Fibroblast of lung (primary cell): ENCODE data around the gene GLYATL2. TPM values are rescaled to one million over a fixed set of nuclear protein-coding genes. Genes with fewer than 3 reads are reported as not detected.
A peak's percentile ranks its signal among the peaks of the same experiment; 100 is the strongest.

Experiments
- DNase-seq, 2 donors: peaks; one replicate each; pipeline versions ENCODE4 v3.0.0 to v3.0.0-alpha.2; 2010; ENCODE audit warnings: low read depth in 2 of 2
- H2AFZ ChIP-seq: 2 replicates; pipeline ENCODE4 v1.5.1; 2012; ENCODE audit warnings: low read length, control low read depth, inconsistent platforms
- H3K27ac ChIP-seq: 2 replicates; pipeline ENCODE4 v1.5.1; 2011; ENCODE audit warnings: low read length, control low read depth; ENCODE audit not compliant: insufficient read depth
- H3K27me3 ChIP-seq: 2 replicates; pipeline ENCODE4 v1.5.1; 2011; ENCODE audit warnings: mild to moderate bottlenecking, low read length; ENCODE audit not compliant: control insufficient read depth, insufficient read depth
- H3K36me3 ChIP-seq: 2 replicates; pipeline ENCODE4 v1.5.1; 2011; ENCODE audit warnings: low read length; ENCODE audit not compliant: control insufficient read depth, insufficient read depth
- H3K4me1 ChIP-seq: 2 replicates; pipeline ENCODE4 v1.5.1; 2011; ENCODE audit warnings: low read length; ENCODE audit not compliant: control insufficient read depth, insufficient read depth; ENCODE audit errors: extremely low read depth
- H3K4me2 ChIP-seq: 2 replicates; pipeline ENCODE4 v1.5.1; 2011; ENCODE audit warnings: low read length, control low read depth; ENCODE audit not compliant: insufficient read depth; ENCODE audit errors: extremely low read depth
- H3K4me3 ChIP-seq, 4 experiments: fragments of 200-600 bp in 1 of 4; sonication (generic) in 1 of 4; replicated peaks in 1 of 4; 2 replicates each; pipeline ENCODE4 v1.5.1; 2011 to 2016; ENCODE audit warnings: low read length in 4 of 4, low read depth in 3 of 4, mild to moderate bottlenecking in 3 of 4, control low read depth in 2 of 4, inconsistent platforms in 1 of 4, mixed read lengths in 1 of 4; ENCODE audit not compliant: insufficient read depth in 1 of 4; ENCODE audit errors: control extremely low read depth in 1 of 4
- H3K79me2 ChIP-seq: 2 replicates; pipeline ENCODE4 v1.5.1; 2012; ENCODE audit warnings: mild to moderate bottlenecking, low read length, inconsistent platforms; ENCODE audit not compliant: control insufficient read depth, insufficient read depth
- H3K9ac ChIP-seq: 2 replicates; pipeline ENCODE4 v1.5.1; 2011; ENCODE audit warnings: mild to moderate bottlenecking, low read length, control low read depth; ENCODE audit not compliant: insufficient read depth
- H3K9me3 ChIP-seq: 2 replicates; pipeline ENCODE4 v1.5.1; 2012; ENCODE audit warnings: low read depth, low read length; ENCODE audit not compliant: control insufficient read depth, insufficient read depth
- H4K20me1 ChIP-seq: 2 replicates; pipeline ENCODE4 v1.5.1; 2011; ENCODE audit warnings: low read length; ENCODE audit not compliant: control insufficient read depth, insufficient read depth; ENCODE audit errors: extremely low read depth
- EZH2 ChIP-seq: IDR thresholded peaks from 2 replicates; pipeline ENCODE4 v1.5.1; 2012; ENCODE audit warnings: low read length, control low read depth, mild to moderate bottlenecking; ENCODE audit errors: missing control alignments
- polyA plus RNA-seq, 2 donors: library from polyadenylated mRNA; depleted of rRNA in 1 of 2; stranded (reverse) in 1 of 2; unstranded in 1 of 2; fragments of >200 nt; gene quantifications; 2 replicates each; pipeline ENCODE4 v1.2.1, GENCODE V29; 2011 to 2012; ENCODE audit warnings: missing spikeins in 1 of 2
- total RNA-seq: library from RNA; depleted of rRNA; stranded (reverse); fragments of >200 nt; gene quantifications from 2 replicates; pipeline ENCODE4 v1.2.1, GENCODE V29; 2014
- TF ChIP-seq, protein P1 (sequence below), 2 donors: IDR thresholded peaks in 1 of 2; conservative IDR thresholded peaks in 1 of 2; 1 replicate in 1 of 2; 2 replicates in 1 of 2; pipeline ENCODE4 v1.5.1; 2011 to 2012; ENCODE audit warnings: low read length in 2 of 2, control low read depth in 1 of 2, inconsistent platforms in 1 of 2, low read depth in 1 of 2, mild to moderate bottlenecking in 1 of 2

The GLYATL2 gene
- total and polyA plus RNA-seq, 2 donors (not counting 1 experiment from before 2014, with no cell fraction given) = 1.3 to 2.0 TPM

DNA sequence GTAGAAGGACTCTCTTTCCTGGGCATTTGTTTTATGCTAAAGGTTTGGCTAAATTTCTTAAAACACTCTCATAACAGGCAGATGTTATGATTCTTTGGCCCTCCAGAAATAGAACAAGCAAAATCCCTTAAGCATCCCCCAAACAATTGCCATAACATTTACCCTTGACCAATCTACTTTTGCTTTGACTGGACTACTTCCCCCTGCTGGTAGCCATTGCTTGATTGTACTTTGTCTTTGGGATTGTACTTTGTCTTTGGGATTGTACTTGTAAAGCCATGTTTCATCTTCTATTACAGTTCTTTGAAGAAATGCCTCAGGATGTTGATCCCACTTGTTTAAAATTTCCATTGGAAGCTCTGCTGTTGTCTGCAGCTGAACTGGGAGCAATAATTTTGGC is 59.5 kb downstream of the GLYATL2 start:
- no peak overlapping the region for H3K4me3 ChIP-seq
- TF ChIP-seq EZH2 = no peak
- TF ChIP-seq, protein P1, sequence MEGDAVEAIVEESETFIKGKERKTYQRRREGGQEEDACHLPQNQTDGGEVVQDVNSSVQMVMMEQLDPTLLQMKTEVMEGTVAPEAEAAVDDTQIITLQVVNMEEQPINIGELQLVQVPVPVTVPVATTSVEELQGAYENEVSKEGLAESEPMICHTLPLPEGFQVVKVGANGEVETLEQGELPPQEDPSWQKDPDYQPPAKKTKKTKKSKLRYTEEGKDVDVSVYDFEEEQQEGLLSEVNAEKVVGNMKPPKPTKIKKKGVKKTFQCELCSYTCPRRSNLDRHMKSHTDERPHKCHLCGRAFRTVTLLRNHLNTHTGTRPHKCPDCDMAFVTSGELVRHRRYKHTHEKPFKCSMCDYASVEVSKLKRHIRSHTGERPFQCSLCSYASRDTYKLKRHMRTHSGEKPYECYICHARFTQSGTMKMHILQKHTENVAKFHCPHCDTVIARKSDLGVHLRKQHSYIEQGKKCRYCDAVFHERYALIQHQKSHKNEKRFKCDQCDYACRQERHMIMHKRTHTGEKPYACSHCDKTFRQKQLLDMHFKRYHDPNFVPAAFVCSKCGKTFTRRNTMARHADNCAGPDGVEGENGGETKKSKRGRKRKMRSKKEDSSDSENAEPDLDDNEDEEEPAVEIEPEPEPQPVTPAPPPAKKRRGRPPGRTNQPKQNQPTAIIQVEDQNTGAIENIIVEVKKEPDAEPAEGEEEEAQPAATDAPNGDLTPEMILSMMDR (conservative IDR thresholded peaks at IDR 0.05 in 1 of 2, IDR thresholded peaks at IDR 0.05 in 1 of 2; ENCODE audit: low read depth in 1 of 2, low read length in 2 of 2) = peak in 1 of 2 donors; percentile 2
- no peaks in the 10 kb centered on the region for H4K20me1 ChIP-seq

More for the DNA sequence above, 59.5 kb downstream of the GLYATL2 start:
- Histone ChIP-seq H3K27me3 (no peaks in the 10 kb centered on the region), H3K9me3 (no peaks in the 10 kb centered on the region), H2AFZ (no peak overlapping the region), H3K27ac (no peak overlapping the region), H3K4me2 (no peak overlapping the region), H3K79me2 (no peaks in the 10 kb centered on the region), H3K4me1 (no peaks in the 10 kb centered on the region), H3K36me3 (no peaks in the 10 kb centered on the region), H3K9ac (no peak overlapping the region)
- no peak for DNase-seq

Other genes starting within 250 kb of the GLYATL2 start
- gene CNTF, start 222.0 kb downstream of the GLYATL2 start, total RNA-seq = 0.77 and 1.2 TPM in 2 replicates
- gene CNTF, start 222.0 kb downstream of the GLYATL2 start, polyA plus RNA-seq = 0.73 and 0.95 TPM in 2 replicates
- gene GLYAT, start 112.8 kb downstream of the GLYATL2 start, total RNA-seq = not detected in 2 replicates
- gene GLYAT, start 112.8 kb downstream of the GLYATL2 start, polyA plus RNA-seq = not detected in 2 replicates
- gene GLYATL1, start 94.8 kb upstream of the GLYATL2 start, total RNA-seq = 0.33 TPM in 1 of 2 replicates, not detected in the other
- gene GLYATL1, start 94.8 kb upstream of the GLYATL2 start, polyA plus RNA-seq = 0.51 and 0.56 TPM in 2 replicates
- gene GLYATL1B, start 241.6 kb upstream of the GLYATL2 start, total RNA-seq = not detected in 2 replicates
- gene GLYATL1B, start 241.6 kb upstream of the GLYATL2 start, polyA plus RNA-seq = not detected in 2 replicates